Nephron progenitor cell (in vitro differentiated cells): ENCODE measurements around the gene EYA3.
A peak's percentile ranks its signal among the peaks of the same experiment; 100 is the strongest.

ENCODE experiments used
- DNase-seq: peaks from one replicate; pipeline ENCODE4 v3.0.0; 2021
- H3K27ac Mint-ChIP-seq: 2 replicates; pipeline ENCODE4 v1.8.0; 2021; ENCODE audit warnings: mild to moderate bottlenecking, moderate library complexity, mixed read lengths
- H3K27me3 Mint-ChIP-seq: 2 replicates; pipeline ENCODE4 v1.8.0; 2021; ENCODE audit warnings: mild to moderate bottlenecking, low read depth, mixed read lengths; ENCODE audit not compliant: poor library complexity
- H3K36me3 Mint-ChIP-seq: 2 replicates; pipeline ENCODE4 v1.8.0; 2021; ENCODE audit warnings: low read depth, mixed read lengths
- H3K4me1 Mint-ChIP-seq: 2 replicates; pipeline ENCODE4 v1.8.0; 2021; ENCODE audit warnings: mixed read lengths
- H3K4me3 Mint-ChIP-seq: 2 replicates; pipeline ENCODE4 v1.8.0; 2021; ENCODE audit warnings: mild to moderate bottlenecking, moderate library complexity, mixed read lengths
- H3K9me3 Mint-ChIP-seq: 2 replicates; pipeline ENCODE4 v1.8.0; 2021; ENCODE audit warnings: mild to moderate bottlenecking, moderate library complexity, mixed read lengths
- TF ChIP-seq, protein P1 (sequence below): fragments of 200-600 bp; sonication (generic); IDR thresholded peaks from 2 replicates; pipeline ENCODE4 v1.5.0; 2021; ENCODE audit warnings: antibody characterized with exemption

Gene EYA3

DNA sequence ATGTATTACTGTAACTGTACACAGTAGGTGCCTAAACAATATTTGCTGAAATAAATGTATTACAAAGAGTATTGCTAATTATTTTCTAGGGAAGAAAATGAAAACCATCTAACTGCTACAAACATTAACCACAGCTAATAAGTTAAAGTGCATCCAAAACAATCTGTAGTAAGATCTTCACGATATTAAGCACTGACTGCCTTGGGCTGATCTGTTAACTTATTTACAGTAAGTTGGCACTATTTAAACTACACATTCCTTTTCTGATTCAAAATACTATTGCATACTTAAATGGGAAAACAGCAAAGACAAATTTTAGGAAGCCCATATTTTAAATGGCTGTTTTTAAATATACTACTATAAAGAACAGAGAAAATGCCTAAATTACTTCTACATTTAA, 4.5 kb downstream of the EYA3 start:
- no peak overlapping the region for H3K4me3 Mint-ChIP-seq
- TF ChIP-seq, protein P1, sequence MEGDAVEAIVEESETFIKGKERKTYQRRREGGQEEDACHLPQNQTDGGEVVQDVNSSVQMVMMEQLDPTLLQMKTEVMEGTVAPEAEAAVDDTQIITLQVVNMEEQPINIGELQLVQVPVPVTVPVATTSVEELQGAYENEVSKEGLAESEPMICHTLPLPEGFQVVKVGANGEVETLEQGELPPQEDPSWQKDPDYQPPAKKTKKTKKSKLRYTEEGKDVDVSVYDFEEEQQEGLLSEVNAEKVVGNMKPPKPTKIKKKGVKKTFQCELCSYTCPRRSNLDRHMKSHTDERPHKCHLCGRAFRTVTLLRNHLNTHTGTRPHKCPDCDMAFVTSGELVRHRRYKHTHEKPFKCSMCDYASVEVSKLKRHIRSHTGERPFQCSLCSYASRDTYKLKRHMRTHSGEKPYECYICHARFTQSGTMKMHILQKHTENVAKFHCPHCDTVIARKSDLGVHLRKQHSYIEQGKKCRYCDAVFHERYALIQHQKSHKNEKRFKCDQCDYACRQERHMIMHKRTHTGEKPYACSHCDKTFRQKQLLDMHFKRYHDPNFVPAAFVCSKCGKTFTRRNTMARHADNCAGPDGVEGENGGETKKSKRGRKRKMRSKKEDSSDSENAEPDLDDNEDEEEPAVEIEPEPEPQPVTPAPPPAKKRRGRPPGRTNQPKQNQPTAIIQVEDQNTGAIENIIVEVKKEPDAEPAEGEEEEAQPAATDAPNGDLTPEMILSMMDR: no peak
- H3K9me3 Mint-ChIP-seq: no peaks in the 10 kb centered on the region
- peaks cover 3% of the 10 kb centered on the region for H3K27me3 Mint-ChIP-seq
- peaks cover 31% of the 10 kb centered on the region for H3K4me1 Mint-ChIP-seq
- no peak for DNase-seq
- no peak overlapping the region for H3K27ac Mint-ChIP-seq
- peaks cover 12% of the 10 kb centered on the region for H3K36me3 Mint-ChIP-seq

DNA sequence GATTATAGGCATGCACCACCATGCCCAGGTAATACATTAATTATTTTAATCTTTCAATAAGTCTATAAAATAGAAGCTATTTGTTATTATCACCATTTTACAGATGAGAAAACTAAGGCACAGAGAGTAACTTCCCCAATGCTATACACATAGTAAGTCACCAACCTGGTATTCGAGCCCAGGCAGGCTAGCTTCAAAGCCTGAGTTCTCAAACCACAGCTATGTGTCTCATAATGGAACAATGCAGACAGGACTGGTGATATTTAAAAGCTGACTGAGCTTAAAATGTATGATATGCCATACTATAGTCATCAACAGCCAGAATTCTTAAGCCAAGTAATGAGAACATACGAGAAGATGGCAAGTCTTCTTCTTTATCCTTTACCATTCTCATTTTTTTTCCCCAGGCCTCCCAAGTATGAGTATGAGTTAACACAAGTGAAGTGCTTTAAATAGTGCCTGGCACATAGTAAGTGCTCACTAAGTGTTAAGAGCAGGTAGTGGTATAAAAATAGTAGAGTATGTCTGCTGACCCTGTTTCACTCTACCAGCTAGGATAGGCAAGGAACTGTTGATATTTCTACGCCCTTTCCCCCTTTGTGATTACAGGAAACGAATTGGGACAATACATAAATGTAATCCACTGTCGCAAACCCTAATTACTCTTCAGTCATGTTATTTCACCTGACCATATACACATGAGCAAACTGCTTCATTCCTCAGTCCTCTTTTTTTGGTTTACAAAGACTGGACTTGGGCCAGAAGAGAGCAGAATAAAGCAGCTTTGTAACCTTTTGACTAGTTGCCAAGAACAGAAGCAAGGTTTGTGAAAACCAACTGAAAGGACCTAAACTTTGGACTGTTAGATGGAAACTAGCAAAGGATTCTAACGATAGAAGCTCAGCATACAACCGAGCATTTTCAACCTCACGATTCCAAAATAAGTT, 9.5 kb downstream of the EYA3 start:
- TF ChIP-seq, protein P1: no peak
- no peak for DNase-seq
- Mint-ChIP-seq H3K4me1 (peaks cover 17% of the 10 kb centered on the region), H3K4me3 (no peak overlapping the region), H3K27me3 (no peaks in the 10 kb centered on the region), H3K27ac (no peak overlapping the region), H3K9me3 (no peaks in the 10 kb centered on the region), H3K36me3 (peaks cover 20% of the 10 kb centered on the region)

DNA sequence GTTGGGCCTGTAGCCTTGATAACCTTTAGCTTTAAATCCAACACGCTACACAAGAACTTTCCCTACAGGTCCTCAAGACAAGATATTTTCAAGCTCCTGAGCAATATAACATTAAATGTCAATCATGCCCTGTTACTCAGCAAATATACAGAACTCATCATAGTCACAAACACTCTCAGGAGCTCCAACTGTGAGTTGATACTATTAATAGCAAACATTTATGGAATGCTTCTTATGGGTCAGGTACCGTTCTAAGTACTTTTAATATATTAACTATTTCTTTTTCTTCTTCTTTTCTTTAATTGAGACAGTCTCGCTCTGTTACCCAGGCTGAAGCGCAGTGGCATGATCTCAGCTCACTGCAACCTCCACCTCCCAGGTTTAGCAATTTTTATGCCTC, 10.1 kb downstream of the EYA3 start:
- Mint-ChIP-seq H3K9me3 (no peaks in the 10 kb centered on the region), H3K4me3 (no peak overlapping the region), H3K4me1 (peaks cover 17% of the 10 kb centered on the region), H3K36me3 (peaks cover 20% of the 10 kb centered on the region), H3K27ac (no peak overlapping the region), H3K27me3 (no peaks in the 10 kb centered on the region)
- TF ChIP-seq, protein P1: no peak
- DNase-seq: no peak

DNA sequence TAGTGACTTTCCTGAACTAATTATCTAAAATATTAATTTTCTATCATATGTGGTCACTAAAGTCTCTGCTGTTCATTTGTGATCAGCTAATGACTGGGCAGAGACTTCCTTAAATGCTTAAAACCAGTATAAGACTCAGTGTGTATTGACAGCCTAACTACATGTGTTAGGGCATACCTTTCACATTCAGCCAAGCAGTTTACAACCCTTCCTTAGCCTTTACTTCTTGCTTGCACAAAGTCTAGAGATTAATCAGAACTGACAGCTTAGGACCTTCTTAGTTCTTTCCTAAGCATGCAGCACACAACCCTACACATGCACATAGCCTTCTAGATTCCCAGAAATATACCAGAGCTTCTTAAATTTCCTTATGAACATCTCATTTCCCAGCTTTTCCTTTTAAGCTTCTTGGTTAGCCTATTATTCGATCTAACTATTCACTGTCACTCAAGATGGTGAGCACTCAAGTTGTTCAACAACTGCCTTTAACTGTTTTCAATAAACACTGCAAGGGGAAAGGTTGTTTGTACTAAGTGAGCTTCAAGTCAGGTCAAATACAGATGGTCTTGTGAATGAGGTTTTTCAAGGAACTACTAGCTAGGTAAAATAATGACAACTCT, 13.4 kb downstream of the EYA3 start:
- no peak overlapping the region for H3K4me3 Mint-ChIP-seq
- peaks cover 36% of the 10 kb centered on the region for H3K36me3 Mint-ChIP-seq
- no peaks in the 10 kb centered on the region for H3K27me3 Mint-ChIP-seq
- H3K9me3 Mint-ChIP-seq: peaks cover 4% of the 10 kb centered on the region
- peaks cover 17% of the 10 kb centered on the region for H3K4me1 Mint-ChIP-seq
- DNase-seq: no peak
- TF ChIP-seq, protein P1: no peak
- peak overlapping the region; percentile 93 for H3K27ac Mint-ChIP-seq

DNA sequence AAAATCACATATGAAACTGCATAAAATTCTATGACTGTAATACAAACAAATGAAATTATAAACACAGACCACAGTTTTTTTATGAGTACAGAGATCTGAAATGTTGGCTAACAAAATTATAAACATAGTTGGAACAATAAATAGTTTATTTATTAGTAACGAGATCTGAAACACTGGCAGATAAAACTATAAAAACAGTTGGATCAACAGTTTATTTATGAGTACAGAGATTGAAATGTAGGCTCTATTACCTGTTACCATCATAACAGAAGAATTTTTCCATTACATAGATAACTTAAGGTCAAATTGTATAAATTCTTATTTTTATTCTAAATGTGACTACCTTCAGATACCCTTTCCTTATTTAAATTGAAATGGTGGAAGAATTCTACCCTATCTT, 14.5 kb downstream of the EYA3 start:
- Mint-ChIP-seq H3K4me3 (no peak overlapping the region), H3K36me3 (peaks cover 34% of the 10 kb centered on the region), H3K27ac (no peak overlapping the region), H3K9me3 (peaks cover 4% of the 10 kb centered on the region), H3K4me1 (peaks cover 17% of the 10 kb centered on the region), H3K27me3 (no peaks in the 10 kb centered on the region)
- TF ChIP-seq, protein P1: no peak
- no peak for DNase-seq
